ENCODE data around the gene LRIG3. TPM values are rescaled to one million over a fixed set of nuclear protein-coding genes. Genes with fewer than 3 reads are reported as not detected.
A peak's percentile ranks its signal among the peaks of the same experiment; 100 is the strongest.
"Not testable (repeated sequence)": the region's sequence is repeated elsewhere in the genome, so short reads cannot be mapped to it uniquely, and the experiment has no call there.

LRIG3 gene
- total and polyA plus RNA-seq, 2 donors = 12.5 to 24.8 TPM

GRCh38 chr12:58916921-58917511 is 3.3 kb downstream of the LRIG3 start:
- WGBS = 85% methylated on average over 6 of the region's 6 CpGs
- H3K4me3 ChIP-seq (ENCODE audit: low read length in 2 of 2) = peak overlapping the region; percentile 7 to 25
- no peak for DNase-seq (ENCODE audit: low read depth in 6 of 9, low spot score in 9 of 9)

GRCh38 chr12:58916161-58916621 is 4.1 kb downstream of the LRIG3 start:
- Histone ChIP-seq H3K4me1 (ENCODE audit: control insufficient read depth in 2 of 2, insufficient read depth in 2 of 2, low read length in 2 of 2) (no peaks in the 10 kb centered on the region), H3K4me3 (ENCODE audit: low read length in 2 of 2) (no peak overlapping the region), H3K9me3 (ENCODE audit: control insufficient read depth in 2 of 2, insufficient read depth in 1 of 2, low read length in 1 of 2) (no peaks in the 10 kb centered on the region), H3K27ac (ENCODE audit: low read depth in 1 of 2, low read length in 1 of 2) (peak overlapping the region in 1 of 2 donors; percentile 48), H3K36me3 (ENCODE audit: control insufficient read depth in 2 of 2, insufficient read depth in 2 of 2, low read length in 1 of 2) (no peaks in the 10 kb centered on the region), H3K27me3 (ENCODE audit: control insufficient read depth in 2 of 2, insufficient read depth in 1 of 2, low read length in 1 of 2) (peaks cover 17 to 26% of the 10 kb centered on the region in 2 donors)
- DNase-seq (ENCODE audit: low read depth in 6 of 9, low spot score in 9 of 9) = no peak
- WGBS = 57% methylated on average over 2 of the region's 2 CpGs

More at GRCh38 chr12:58916921-58917511, 3.3 kb downstream of the LRIG3 start:
- no peaks in the 10 kb centered on the region for H3K4me1 ChIP-seq (ENCODE audit: control insufficient read depth in 2 of 2, insufficient read depth in 2 of 2, low read length in 2 of 2)
- H3K27me3 ChIP-seq (ENCODE audit: control insufficient read depth in 2 of 2, insufficient read depth in 1 of 2, low read length in 1 of 2) = peaks cover 17 to 27% of the 10 kb centered on the region in 2 donors
- H3K27ac ChIP-seq (ENCODE audit: low read depth in 1 of 2, low read length in 1 of 2) = peak overlapping the region in 1 of 2 donors; percentile 48
- no peaks in the 10 kb centered on the region for H3K9me3 ChIP-seq (ENCODE audit: control insufficient read depth in 2 of 2, insufficient read depth in 1 of 2, low read length in 1 of 2)
- no peaks in the 10 kb centered on the region for H3K36me3 ChIP-seq (ENCODE audit: control insufficient read depth in 2 of 2, insufficient read depth in 2 of 2, low read length in 1 of 2)

- no peak for DNase-seq (ENCODE audit: low read depth in 6 of 9, low spot score in 9 of 9)
- Histone ChIP-seq H3K27me3 (ENCODE audit: control insufficient read depth in 2 of 2, insufficient read depth in 1 of 2, low read length in 1 of 2) (peaks cover 13 to 21% of the 10 kb centered on the region in 2 donors), H3K36me3 (ENCODE audit: control insufficient read depth in 2 of 2, insufficient read depth in 2 of 2, low read length in 1 of 2) (no peaks in the 10 kb centered on the region), H3K9me3 (ENCODE audit: control insufficient read depth in 2 of 2, insufficient read depth in 1 of 2, low read length in 1 of 2) (no peaks in the 10 kb centered on the region), H3K4me1 (ENCODE audit: control insufficient read depth in 2 of 2, insufficient read depth in 2 of 2, low read length in 2 of 2) (no peaks in the 10 kb centered on the region), H3K4me3 (ENCODE audit: low read length in 2 of 2) (no peak overlapping the region), H3K27ac (ENCODE audit: low read depth in 1 of 2, low read length in 1 of 2) (peak overlapping the region; percentile 40 to 52)
- WGBS = 57% methylated on average over 4 of the region's 4 CpGs
Observed at GRCh38 chr12:58915634-58916033, 4.7 kb downstream of the LRIG3 start.

- H3K4me1 ChIP-seq (ENCODE audit: control insufficient read depth in 2 of 2, insufficient read depth in 2 of 2, low read length in 2 of 2) = no peaks in the 10 kb centered on the region
- no peaks in the 10 kb centered on the region for H3K9me3 ChIP-seq (ENCODE audit: control insufficient read depth in 2 of 2, insufficient read depth in 1 of 2, low read length in 1 of 2)
- H3K36me3 ChIP-seq (ENCODE audit: control insufficient read depth in 2 of 2, insufficient read depth in 2 of 2, low read length in 1 of 2) = no peaks in the 10 kb centered on the region
- H3K27me3 ChIP-seq (ENCODE audit: control insufficient read depth in 2 of 2, insufficient read depth in 1 of 2, low read length in 1 of 2) = peaks cover 7 to 15% of the 10 kb centered on the region in 2 donors
- WGBS = 85% methylated on average over 2 of the region's 2 CpGs
- H3K4me3 ChIP-seq (ENCODE audit: low read length in 2 of 2) = no peak overlapping the region
- peak overlapping the region in 1 of 2 donors; percentile 45 for H3K27ac ChIP-seq (ENCODE audit: low read depth in 1 of 2, low read length in 1 of 2)
- no peak for DNase-seq (ENCODE audit: low read depth in 6 of 9, low spot score in 9 of 9)
Observed at GRCh38 chr12:58915037-58915436, 5.3 kb downstream of the LRIG3 start.

GRCh38 chr12:58914457-58914856 is 5.8 kb downstream of the LRIG3 start:
- Histone ChIP-seq H3K27ac (ENCODE audit: low read depth in 1 of 2, low read length in 1 of 2) (peak overlapping the region in 1 of 2 donors; percentile 20), H3K9me3 (ENCODE audit: control insufficient read depth in 2 of 2, insufficient read depth in 1 of 2, low read length in 1 of 2) (no peaks in the 10 kb centered on the region), H3K27me3 (ENCODE audit: control insufficient read depth in 2 of 2, insufficient read depth in 1 of 2, low read length in 1 of 2) (peaks cover 1 to 9% of the 10 kb centered on the region in 2 donors), H3K4me3 (ENCODE audit: low read length in 2 of 2) (no peak overlapping the region), H3K36me3 (ENCODE audit: control insufficient read depth in 2 of 2, insufficient read depth in 2 of 2, low read length in 1 of 2) (no peaks in the 10 kb centered on the region), H3K4me1 (ENCODE audit: control insufficient read depth in 2 of 2, insufficient read depth in 2 of 2, low read length in 2 of 2) (no peaks in the 10 kb centered on the region)
- no peak for DNase-seq (ENCODE audit: low read depth in 6 of 9, low spot score in 9 of 9)
- WGBS = 88% methylated on average over 2 of the region's 2 CpGs

- Histone ChIP-seq H3K27ac (ENCODE audit: low read depth in 1 of 2, low read length in 1 of 2) (peak overlapping the region in 1 of 2 donors; percentile 66), H3K4me3 (ENCODE audit: low read length in 2 of 2) (no peak overlapping the region), H3K36me3 (ENCODE audit: control insufficient read depth in 2 of 2, insufficient read depth in 2 of 2, low read length in 1 of 2) (no peaks in the 10 kb centered on the region), H3K4me1 (ENCODE audit: control insufficient read depth in 2 of 2, insufficient read depth in 2 of 2, low read length in 2 of 2) (no peaks in the 10 kb centered on the region), H3K27me3 (ENCODE audit: control insufficient read depth in 2 of 2, insufficient read depth in 1 of 2, low read length in 1 of 2) (no peaks in the 10 kb centered on the region), H3K9me3 (ENCODE audit: control insufficient read depth in 2 of 2, insufficient read depth in 1 of 2, low read length in 1 of 2) (no peaks in the 10 kb centered on the region)
- WGBS = 91% methylated on average over 4 of the region's 4 CpGs
- no peak for DNase-seq (ENCODE audit: low read depth in 6 of 9, low spot score in 9 of 9)
Observed at GRCh38 chr12:58907391-58907790, 12.9 kb downstream of the LRIG3 start.

GRCh38 chr12:58906917-58907316 is 13.4 kb downstream of the LRIG3 start:
- Histone ChIP-seq H3K36me3 (ENCODE audit: control insufficient read depth in 2 of 2, insufficient read depth in 2 of 2, low read length in 1 of 2) (no peaks in the 10 kb centered on the region), H3K9me3 (ENCODE audit: control insufficient read depth in 2 of 2, insufficient read depth in 1 of 2, low read length in 1 of 2) (no peaks in the 10 kb centered on the region), H3K4me3 (ENCODE audit: low read length in 2 of 2) (no peak overlapping the region), H3K27me3 (ENCODE audit: control insufficient read depth in 2 of 2, insufficient read depth in 1 of 2, low read length in 1 of 2) (no peaks in the 10 kb centered on the region), H3K27ac (ENCODE audit: low read depth in 1 of 2, low read length in 1 of 2) (no peak overlapping the region), H3K4me1 (ENCODE audit: control insufficient read depth in 2 of 2, insufficient read depth in 2 of 2, low read length in 2 of 2) (no peaks in the 10 kb centered on the region)
- WGBS = 80% methylated on average over 3 of the region's 3 CpGs
- no peak for DNase-seq (ENCODE audit: low read depth in 6 of 9, low spot score in 9 of 9)

GRCh38 chr12:58905422-58905821 is 14.9 kb downstream of the LRIG3 start:
- Histone ChIP-seq H3K9me3 (ENCODE audit: control insufficient read depth in 2 of 2, insufficient read depth in 1 of 2, low read length in 1 of 2) (no peaks in the 10 kb centered on the region), H3K4me1 (ENCODE audit: control insufficient read depth in 2 of 2, insufficient read depth in 2 of 2, low read length in 2 of 2) (no peaks in the 10 kb centered on the region), H3K4me3 (ENCODE audit: low read length in 2 of 2) (no peak overlapping the region), H3K36me3 (ENCODE audit: control insufficient read depth in 2 of 2, insufficient read depth in 2 of 2, low read length in 1 of 2) (no peaks in the 10 kb centered on the region), H3K27ac (ENCODE audit: low read depth in 1 of 2, low read length in 1 of 2) (no peak overlapping the region), H3K27me3 (ENCODE audit: control insufficient read depth in 2 of 2, insufficient read depth in 1 of 2, low read length in 1 of 2) (no peaks in the 10 kb centered on the region)
- no peak for DNase-seq (ENCODE audit: low read depth in 6 of 9, low spot score in 9 of 9)
- WGBS = 91% methylated on average over 9 of the region's 9 CpGs

GRCh38 chr12:58902726-58903125 is 17.6 kb downstream of the LRIG3 start:
- H3K27ac ChIP-seq (ENCODE audit: low read depth in 1 of 2, low read length in 1 of 2); H3K9me3 ChIP-seq (ENCODE audit: control insufficient read depth in 2 of 2, insufficient read depth in 1 of 2, low read length in 1 of 2); H3K27me3 ChIP-seq (ENCODE audit: control insufficient read depth in 2 of 2, insufficient read depth in 1 of 2, low read length in 1 of 2); H3K4me3 ChIP-seq (ENCODE audit: low read length in 2 of 2); DNase-seq (ENCODE audit: low read depth in 6 of 9, low spot score in 9 of 9); H3K36me3 ChIP-seq (ENCODE audit: control insufficient read depth in 2 of 2, insufficient read depth in 2 of 2, low read length in 1 of 2); H3K4me1 ChIP-seq (ENCODE audit: control insufficient read depth in 2 of 2, insufficient read depth in 2 of 2, low read length in 2 of 2): not testable (repeated sequence)
- WGBS = 95% methylated on average over 1 of the region's 1 CpG

All from thymus (tissue), 11 donors.